ENCODE measurements around the gene ZNF423. TPM values are rescaled to one million over a fixed set of nuclear protein-coding genes. Genes with fewer than 3 reads are reported as not detected.

ZNF423 gene
- total RNA-seq, 4 donors from 2014 or later = 0.67 to 3.7 (median 2.2) TPM

DNA sequence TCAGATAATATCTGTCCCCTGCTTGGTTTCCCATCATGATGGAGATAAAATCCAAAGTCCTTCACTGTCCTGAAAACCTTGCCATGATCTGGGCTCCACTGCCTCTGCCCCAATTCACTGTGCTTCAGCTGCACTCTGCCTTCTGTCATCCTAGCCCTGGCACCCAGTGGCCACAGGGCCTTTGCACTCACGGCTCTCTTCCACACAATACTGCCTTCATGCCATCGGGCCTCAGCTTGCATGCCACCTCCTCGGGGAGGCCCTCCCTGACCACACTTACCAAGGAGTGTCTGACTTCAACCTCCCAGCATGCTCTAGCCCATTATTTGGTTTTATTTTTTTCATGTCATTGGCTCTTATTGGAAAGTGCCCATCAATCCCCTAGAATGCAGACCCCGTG lies 336.2 kb downstream of the ZNF423 start:
- no peak for DNase-seq (ENCODE audit: low spot score in 2 of 2)
- intact Hi-C loops (cut with DNase I; ENCODE audit: low total_unique reads) = no loop called here
- TF ChIP-seq POLR2A (IDR thresholded peaks at IDR 0.05) = no peak
- TF ChIP-seq CTCF (IDR thresholded peaks at IDR 0.05) = no peak
- 94% methylated on average over 4 of the region's 4 CpGs for WGBS, 2 donors
- H3K4me3 ChIP-seq (ENCODE audit: low read depth, poor library complexity, severe bottlenecking) = no peak overlapping the region

- H3K4me3 ChIP-seq (ENCODE audit: low read depth, poor library complexity, severe bottlenecking) = no peak overlapping the region
These were observed 336.8 kb downstream of the ZNF423 start for GRCh38 chr16:49519008-49519656.

DNA sequence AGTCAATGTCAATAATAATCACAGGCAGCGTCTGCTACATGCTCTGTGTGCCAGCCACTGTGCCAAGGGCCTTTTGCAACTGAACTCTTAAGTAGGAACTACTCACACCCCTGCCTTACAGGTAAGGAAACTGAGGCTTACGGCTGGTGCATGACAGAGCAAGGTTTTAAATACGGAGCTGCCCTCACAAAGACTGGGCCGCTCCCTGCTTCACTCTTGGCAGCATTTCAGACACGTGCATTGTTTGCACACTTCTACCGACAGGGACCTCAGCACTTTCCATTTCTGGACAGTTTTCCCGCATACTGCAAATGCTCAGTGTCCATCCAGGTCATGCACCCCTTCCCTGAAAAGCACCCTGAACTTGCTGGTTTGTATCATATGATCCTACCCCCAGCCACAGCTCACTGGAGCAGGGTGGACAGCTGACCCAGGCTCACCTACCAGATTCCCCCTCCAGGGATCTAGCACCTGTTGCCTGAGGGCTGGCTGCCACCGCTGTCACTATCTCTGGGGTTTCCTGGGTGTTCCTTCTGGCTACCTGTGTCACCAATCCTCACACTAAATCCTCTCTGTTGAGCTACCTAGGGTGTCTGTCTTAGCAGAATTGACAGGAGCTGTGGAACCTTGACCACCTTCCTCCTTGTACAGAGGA lies 339.4 kb downstream of the ZNF423 start:
- TF ChIP-seq CTCF (IDR thresholded peaks at IDR 0.05) (no peak), POLR2A (IDR thresholded peaks at IDR 0.05) (no peak)
- no peak overlapping the region for H3K4me3 ChIP-seq (ENCODE audit: low read depth, poor library complexity, severe bottlenecking)
- WGBS, 2 donors = 74 to 87% methylated on average over 8 of the region's 8 CpGs
- intact Hi-C loops (cut with DNase I; ENCODE audit: low total_unique reads) = no loop called here
- DNase-seq (ENCODE audit: low spot score in 2 of 2) = no peak

More at GRCh38 chr16:49519008-49519656, 336.8 kb downstream of the ZNF423 start:
- 80 to 86% methylated on average over 7 of the region's 7 CpGs for WGBS, 2 donors
- TF ChIP-seq CTCF (IDR thresholded peaks at IDR 0.05) (no peak), POLR2A (IDR thresholded peaks at IDR 0.05) (no peak)
- intact Hi-C loops (cut with DNase I; ENCODE audit: low total_unique reads) = no loop called here
- no peak for DNase-seq (ENCODE audit: low spot score in 2 of 2)

- DNase-seq (ENCODE audit: low spot score in 2 of 2) = no peak
- TF ChIP-seq CTCF (IDR thresholded peaks at IDR 0.05) = no peak
- TF ChIP-seq POLR2A (IDR thresholded peaks at IDR 0.05) = no peak
- H3K4me3 ChIP-seq (ENCODE audit: low read depth, poor library complexity, severe bottlenecking) = no peak overlapping the region
- whole genome bisulfite sequencing, 2 donors = 96% methylated on average over 12 of the region's 12 CpGs
- intact Hi-C loops (cut with DNase I; ENCODE audit: low total_unique reads) = no loop called here
These were observed 340.1 kb downstream of the ZNF423 start for GRCh38 chr16:49515861-49516260.

- TF ChIP-seq CTCF (IDR thresholded peaks at IDR 0.05) = no peak
- no peak for TF ChIP-seq POLR2A (IDR thresholded peaks at IDR 0.05)
- intact Hi-C loops (cut with DNase I; ENCODE audit: low total_unique reads) = no loop called here
- WGBS, 2 donors = 81 to 86% methylated on average over 11 of the region's 11 CpGs
- no peak for DNase-seq (ENCODE audit: low spot score in 2 of 2)
- H3K4me3 ChIP-seq (ENCODE audit: low read depth, poor library complexity, severe bottlenecking) = no peak overlapping the region
These were observed 340.8 kb downstream of the ZNF423 start for GRCh38 chr16:49515016-49515565.

Measured in lower leg skin (tissue), 4 donors.